ENCODE results near the gene SERPIND1.

GRCh38 chr22:20746431-20747189 lies 27.3 kb upstream of the SERPIND1 start:
- TF ChIP-seq CTCF (conservative IDR thresholded peaks at IDR 0.05; ENCODE audit: low read depth, low read length) (no peak), EZH2 (IDR thresholded peaks at IDR 0.05; ENCODE audit: borderline replicate concordance, low read depth, low read length, poor library complexity, severe bottlenecking) (no peak)
